Pons (tissue), 1 donor: ENCODE results near the gene BACH2.
"Not testable (repeated sequence)": the region's sequence is repeated elsewhere in the genome, so short reads cannot be mapped to it uniquely, and the experiment has no call there.

Source experiments
- DNase-seq: peaks from one replicate; pipeline ENCODE4 v3.0.0-alpha.2; 2016; ENCODE audit warnings: low spot score

Gene BACH2

DNA sequence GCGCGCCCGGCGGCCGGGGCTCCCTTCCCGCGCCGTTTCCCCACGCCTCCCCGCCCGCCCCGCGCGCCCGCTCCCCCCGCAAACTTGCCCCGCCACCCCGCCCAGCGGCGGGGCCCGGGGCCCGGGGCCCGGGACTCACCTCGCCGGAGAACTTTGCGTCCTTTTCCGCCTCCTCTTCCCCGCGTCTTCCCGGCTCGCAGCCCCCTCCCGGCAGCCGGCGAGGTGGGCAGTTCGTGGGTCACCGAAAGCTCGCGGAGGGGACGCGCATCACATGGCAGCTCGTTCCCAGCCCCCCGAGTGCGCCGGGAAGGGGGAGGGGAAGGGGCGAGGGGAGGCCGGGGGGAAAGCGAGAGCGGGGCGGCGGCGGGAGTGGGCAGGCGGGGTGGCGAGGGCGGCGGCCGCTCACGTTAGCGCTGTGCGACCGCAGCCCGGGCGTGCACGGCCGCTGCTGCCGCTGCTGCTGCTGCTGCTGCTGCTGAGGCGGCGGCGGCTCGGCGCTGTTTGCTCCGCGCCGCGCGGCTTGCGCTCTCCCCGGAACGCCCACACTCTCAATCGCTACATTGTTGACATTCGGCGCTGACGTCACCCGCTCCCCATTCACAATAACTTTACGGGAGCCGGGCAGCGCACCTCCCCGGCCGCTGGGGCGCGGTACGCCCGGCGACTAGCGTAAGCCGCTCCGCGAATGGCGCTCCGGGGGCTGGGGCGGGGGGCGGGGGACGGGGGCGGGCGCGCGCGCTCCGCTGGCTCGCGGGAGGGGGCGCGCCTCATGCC, at the start of gene BACH2:
Gene BACH2 (minus strand): TSS at position 503 of the 774 bp plus-strand sequence. CDS start 287,999 bp downstream, outside the sequence.
- DNase-seq: peak; percentile 89

DNA sequence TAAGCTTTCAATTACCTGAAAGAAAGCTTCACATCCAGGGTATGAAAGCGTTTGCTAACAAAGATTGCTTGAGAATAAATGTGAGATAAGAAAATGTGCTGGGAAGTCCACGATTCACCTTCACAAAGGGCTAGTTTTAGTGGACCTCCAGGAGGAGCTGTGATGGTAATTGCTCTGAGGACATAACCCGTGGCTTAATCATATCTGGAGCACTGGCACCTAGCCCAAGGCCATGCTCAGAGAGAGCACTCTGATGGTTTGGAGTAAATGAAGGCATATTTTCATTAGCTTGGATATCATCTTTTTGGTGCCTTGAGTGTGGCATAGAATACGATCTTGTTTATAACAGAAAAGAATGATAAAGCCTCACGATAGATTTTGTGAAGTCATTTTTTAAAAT, 46.9 kb upstream of the BACH2 start:
- DNase-seq: no peak

DNA sequence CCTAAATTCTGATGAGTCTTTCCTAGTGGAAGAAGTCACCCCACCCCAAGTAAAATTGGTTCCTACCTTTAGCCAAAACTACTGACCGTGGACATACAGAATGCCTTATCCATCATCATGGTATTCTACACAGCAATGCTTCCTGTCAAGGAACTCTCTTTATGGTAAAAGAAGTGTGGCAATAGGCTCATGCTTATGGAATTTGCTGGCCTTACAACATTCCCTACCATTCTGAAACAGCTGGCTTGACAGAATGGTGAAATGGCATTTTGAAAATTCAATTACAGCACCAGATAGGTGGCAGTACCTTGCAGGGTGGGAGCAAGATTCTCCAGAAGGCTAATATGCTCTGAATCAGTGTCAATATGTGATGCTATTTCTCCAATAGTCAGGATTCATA, 41.8 kb upstream of the BACH2 start:
- DNase-seq: no peak

DNA sequence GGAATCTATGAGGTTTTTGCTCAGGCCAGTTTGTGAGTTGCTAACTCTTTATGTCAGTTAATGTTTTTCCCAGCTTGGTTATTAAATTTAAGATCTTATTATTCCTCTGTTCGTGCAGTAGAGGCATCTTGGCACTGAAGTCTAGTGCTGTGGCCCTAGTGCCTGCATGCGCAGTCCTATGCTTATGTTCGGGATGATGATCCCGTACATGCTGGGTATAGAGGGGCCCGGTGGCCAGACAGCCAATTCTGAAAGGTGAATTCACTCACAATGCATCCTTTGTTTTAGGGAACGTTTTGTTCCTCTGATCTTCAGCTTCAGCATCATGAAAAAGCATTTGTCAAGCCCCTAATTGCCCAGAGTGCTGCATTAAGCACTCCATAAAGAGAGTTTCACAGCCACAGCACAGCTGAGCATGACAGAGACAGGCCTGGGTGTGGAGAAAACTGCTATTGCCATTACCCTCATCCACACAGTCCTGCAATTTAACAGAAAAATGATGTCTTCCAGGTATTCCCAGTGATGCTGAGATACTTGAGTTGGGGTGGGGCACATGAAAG, 39.8 kb upstream of the BACH2 start:
- DNase-seq: no peak

DNA sequence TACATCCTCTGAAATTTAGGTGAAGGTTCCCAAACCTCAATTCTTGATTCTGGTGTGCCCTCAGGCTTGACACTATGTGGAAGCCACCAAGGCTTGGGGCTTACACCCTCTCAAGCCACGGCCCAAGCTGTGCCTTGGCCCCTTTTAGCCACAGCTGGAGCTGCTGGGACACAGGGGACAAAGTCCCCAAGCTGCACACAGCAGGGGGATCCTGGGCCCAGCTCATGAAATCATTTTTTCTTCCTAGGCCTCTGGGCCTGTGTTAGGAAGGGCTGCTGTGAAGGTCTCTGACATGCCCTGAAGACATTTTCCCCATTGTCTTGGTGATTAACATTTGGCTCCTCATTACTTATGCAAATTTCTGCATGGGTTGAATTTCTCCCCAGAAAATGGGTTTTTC, 37.3 kb upstream of the BACH2 start:
- DNase-seq: no peak

DNA sequence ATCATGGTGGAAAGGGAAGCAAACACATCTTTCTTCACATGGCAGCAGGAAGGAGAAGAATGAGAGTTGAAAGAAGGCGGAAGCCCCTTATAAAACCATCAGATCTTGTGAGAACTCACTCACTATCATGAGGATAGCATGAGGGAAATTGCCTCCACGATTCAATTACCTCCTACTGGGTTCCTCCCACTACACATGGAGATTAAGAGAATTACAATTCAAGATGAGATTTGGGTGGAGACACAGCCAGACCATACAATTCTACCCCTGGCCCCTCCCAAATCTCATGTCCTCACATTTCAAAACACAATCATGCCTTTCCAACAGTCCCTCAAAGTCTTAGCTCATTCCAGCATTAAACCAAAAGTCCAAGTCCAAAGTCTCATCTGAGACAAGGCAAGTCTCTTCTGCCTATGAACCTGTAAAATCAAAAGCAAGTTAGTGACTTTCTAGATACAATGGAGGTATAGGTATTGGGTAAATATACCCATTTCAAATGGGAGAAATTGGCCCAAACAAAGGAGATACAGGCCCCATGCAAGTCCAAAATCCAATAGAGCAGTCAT, 36.4 kb upstream of the BACH2 start:
- DNase-seq: not testable (repeated sequence)

DNA sequence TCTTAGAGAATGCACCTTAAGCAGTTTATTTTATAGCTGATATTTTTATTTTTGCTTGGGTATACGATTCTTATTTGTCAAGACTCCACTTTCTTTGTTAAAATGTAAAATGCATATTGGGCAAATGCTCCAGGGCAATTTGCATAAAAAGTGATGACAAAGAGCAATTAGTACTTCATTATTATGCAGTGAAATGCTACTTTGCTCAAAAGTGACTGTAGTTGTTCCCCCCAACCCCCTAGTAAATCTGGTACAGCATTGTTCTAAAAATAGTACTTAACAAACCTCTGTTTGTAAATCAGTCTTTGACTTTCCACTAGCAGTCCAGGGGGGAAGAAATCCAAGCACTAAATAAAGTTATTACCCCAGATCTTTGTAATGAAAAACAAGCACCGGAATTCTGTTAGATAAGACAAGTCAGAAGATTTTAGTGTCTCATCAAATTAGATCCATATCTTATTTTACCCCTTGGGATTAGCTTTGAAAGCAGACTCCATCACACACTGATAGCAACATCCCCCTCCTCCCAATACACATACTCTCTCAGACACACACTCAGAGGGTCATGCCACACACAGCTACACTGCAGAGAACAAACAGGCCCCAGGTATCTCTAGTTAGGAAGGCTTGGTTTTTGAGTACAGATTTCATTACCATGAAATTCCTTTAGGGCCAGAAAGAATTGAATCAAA, 32.9 kb upstream of the BACH2 start:
- no peak for DNase-seq

DNA sequence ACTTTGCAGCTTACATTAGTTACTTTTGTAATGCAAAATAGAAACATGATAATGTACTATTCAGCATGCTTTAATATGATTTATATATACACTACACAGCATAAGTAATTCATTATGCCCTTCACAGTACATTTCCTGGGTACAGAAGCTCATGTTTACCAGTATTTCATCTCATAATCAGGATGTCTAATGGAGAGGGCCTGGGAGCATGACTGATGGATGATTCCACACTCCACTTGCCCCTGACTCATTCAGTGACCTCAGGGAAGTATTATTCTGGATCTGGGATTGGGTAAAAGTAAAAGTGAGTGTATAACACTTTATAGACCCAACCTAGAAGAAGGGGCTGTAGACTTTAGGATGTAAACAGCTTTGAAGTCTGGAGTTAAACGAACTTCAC, 31.4 kb upstream of the BACH2 start:
- DNase-seq: no peak

DNA sequence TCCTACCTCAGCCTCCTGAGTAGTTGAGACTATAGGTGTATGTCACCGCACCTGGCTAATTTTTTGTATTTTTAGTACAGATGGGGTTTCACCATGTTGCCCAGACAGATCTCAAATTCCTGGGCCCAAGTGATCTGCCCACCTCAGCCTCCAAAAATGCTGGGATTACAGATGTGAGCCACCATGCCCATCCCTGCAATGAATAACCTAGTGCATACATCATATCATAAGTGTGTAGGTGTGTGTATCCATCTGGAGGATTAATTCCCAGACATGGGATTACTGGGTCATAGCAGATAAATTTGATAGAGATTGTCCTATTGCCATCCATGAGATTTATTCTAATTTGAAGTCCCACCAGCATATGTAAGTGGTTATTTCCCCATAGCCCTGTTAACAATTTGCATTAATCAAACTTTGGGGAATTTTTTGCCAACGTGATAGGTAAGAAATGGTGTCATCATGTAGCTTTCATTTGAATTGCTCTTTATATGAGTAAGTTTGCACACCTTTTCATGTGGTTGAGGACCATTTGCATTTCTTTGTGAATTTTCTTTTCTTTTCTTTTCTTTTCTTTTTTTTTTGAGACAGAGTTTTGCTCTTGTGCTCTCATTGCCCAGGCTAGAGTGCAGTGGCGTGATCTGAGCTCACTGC, 29.9 kb upstream of the BACH2 start:
- DNase-seq: no peak

DNA sequence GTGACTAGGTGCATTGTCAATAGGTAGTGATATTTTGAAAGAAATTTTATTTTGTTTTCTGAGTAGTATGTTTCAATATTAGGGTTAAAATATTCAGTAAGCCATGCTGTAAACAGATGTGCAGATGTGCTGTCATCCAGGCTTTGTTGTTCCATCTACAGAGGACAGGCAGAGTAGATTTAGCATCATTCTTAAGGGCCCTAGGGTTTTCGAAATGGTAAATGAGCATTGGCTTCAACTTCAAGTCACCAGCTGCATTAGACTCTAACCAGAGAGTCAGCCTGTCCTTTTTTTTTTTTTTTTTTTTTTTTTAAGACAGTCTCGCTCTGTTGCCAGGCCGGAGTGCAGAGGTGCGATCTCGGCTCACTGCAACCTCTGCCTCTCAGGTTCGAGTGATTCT, 27.1 kb upstream of the BACH2 start:
- no peak for DNase-seq

DNA sequence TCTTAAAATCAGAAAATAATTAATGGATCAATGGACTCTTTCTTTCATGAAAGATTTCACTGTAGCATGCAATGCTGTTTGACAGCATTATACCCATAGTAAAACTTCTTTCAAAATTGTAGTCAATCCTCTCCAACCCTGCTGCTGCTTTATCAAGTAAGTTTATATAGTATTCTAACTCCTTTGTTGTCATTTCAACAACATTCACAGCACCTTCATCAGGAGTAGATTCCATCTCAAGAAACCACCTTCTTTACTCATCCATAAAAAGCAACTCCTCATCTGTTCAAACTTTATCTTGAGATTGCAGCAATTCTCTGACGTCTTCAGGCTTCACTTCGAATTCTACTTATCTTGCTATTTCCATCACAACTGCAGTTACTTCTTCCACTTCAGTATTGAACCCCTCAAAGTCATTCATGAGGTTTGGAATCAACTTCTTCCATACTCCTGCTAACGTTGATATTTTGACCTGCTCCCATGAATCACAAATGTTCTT, 26.4 kb upstream of the BACH2 start:
- DNase-seq: no peak

DNA sequence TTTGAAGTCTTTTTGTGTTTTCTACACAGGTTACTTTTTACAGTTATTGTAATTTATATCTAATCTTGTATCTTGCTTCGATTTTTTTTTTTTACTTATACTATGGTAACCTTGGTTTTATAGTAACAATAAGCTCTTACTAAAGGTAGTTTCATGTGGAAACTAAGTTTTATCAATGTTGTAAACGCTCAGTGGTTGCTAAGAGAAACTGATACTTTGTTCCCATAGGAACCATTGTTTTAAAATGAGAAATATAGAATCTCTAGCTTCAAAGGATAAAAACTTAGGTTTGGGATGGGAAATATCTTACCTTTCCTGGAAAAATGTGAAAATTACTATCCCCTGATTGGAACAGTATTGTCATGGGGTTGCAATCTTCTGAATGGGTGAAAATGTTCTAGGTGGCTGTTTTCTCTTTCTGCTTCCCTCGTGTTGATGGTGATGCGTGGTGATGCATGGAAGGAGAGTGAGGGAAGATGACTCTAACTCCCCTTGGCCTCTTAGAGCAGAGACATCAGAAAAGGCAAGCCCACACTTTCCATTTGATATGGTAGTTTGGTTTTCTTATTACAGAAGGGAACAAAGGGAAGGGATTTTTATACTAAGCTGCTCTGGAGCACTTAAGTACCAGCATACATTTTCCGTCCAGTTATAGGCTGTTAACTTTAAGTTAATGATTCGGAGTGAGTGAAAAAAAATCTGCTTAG, 23.5 kb upstream of the BACH2 start:
- no peak for DNase-seq

DNA sequence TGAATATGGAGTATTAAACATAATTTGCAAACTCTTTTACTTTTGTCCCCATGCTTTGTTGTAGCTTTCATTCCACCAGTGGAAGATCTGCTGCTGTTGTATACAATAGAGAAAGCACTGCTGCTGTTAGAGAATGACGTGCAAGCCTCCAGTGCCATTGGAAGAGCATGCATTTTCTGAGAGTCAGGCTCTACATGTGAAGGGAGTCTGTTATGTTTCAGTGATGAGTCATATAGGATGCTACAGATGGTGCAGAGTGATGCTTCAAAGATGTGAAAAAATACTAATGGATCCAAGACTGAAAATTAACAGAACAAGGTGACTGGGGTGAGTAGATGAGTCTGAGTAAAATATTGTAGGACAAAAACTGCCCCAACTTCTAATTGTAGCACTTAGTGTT, 22.4 kb upstream of the BACH2 start:
- DNase-seq: no peak

DNA sequence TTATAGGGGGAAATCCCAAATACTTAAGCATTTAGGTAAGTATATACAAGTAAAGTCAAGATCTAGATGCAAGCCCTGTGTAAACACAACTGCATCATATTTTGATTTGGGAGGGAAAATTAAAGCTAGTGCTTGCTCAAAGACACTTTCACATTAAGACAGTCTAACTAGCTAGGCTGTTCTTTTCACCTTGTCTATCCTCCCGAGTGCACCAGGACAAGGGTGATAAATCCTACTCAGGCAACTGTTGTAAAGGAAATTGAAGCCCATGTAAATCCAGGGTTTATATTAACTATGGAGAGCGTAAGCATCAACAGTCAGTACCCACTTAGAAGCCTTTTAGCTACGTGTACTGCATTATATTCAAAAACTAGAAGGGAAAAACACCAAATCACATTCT, 19.3 kb upstream of the BACH2 start:
- no peak for DNase-seq

DNA sequence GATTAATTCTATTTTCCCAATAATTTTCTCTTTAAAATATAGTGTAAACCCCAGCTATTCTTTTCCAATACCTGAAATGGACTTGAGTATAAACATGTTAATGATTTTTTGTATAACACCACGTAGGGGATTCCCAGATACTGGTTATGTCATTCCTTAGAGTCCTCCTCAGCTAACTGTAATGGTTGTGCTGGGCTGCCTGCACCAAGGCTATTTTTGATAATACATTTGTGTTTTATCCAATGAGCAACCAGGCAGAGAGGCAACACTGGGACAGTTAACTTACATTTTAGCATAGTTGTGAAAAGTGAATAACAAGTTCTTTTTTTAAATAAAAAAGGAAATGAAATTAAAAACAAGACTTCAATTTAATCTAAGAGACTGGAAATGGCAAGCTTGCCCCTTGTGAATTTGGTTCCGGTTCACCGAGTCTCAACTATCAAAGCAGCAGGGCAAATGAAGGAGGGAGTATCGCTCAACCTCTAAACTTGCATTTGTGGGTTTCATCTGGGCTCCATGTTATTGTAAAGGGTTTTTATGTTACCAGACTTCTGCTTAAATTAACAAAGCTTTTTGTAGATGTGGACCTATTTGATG, 18.8 kb upstream of the BACH2 start:
- no peak for DNase-seq

DNA sequence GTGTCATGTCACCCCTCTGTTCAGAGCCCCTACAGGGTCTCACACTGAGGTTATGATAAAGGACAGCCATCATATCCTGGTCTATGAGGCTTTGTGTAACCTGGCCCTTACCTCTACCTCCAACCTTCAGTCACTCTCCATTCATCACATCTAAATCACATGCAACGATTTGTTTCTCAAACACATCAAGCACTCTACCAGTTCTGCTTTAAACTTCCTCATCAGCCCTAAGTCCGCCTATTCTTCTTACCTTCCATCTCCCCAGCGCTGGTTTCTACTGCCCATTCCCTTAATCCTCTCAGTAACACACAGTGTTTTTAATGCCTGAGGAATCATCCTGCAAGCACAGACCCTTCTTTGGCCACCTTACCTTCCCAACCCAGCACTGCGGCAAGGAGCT, 17.9 kb upstream of the BACH2 start:
- DNase-seq: no peak

DNA sequence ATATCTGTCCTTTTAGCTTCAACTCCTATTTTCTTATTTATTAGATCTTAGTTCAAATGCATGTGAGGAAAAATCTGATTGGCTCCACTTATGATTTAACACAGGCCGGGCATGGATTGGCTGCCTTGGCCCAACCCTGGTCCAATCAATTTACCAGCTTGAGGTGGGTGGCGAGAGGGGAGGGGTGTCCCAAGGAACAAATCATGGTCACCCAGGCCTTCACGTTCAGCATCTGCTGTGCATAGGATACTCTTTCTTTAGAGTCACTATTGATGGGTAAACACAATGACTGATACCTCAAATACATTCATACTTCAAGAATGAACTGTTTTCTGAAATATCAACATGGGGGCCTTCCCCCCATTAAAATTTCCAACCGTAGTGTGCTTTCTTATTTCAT, 14.9 kb upstream of the BACH2 start:
- DNase-seq: no peak

DNA sequence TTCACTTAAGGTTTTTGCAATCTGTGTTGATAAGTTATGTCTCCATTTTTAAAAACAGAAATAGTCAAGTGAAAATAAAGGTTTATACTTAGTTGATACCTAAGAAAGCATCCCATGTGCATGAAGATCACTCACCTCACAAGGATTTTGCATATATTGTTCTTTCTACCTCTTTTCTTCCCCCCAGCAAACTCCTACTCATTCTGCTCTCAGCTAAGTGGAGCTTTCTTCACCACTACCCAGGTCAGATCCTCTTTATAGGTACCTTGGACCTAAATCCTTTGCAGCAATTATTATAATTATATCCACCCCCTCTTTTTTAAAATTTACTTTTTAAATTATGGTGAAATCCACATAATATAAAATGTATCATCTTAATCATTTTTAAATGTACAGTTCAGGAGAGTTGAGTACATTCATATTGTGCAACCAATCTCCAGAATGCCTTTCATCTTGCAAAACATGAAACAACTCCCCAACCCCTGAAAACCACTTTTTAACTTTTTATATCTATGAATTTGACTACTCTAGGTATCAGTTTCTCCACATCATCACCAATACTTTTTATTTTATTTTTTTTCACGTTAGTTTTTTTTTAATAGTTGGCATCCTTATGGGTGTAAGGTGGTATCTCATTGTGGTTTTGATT, 9.3 kb upstream of the BACH2 start:
- no peak for DNase-seq

DNA sequence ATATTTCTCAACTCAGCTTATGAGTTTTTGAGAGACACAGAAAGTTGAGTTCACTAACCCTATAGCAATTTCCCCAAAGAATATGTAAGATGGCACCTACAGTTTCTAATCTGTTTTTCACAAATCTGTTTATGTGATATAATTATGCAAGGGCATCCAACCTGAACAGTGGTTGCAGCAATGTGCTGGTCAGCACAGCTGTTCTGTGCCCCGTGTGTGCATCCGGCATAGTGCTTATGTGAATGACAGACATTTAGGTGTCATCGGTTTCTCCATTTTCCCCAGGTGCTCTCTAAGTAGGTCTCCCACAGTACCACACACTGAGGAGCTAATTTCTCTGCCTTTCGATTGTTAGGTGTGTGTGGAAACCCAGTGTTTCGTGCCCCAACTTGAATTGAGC, 7.7 kb upstream of the BACH2 start:
- DNase-seq: no peak

DNA sequence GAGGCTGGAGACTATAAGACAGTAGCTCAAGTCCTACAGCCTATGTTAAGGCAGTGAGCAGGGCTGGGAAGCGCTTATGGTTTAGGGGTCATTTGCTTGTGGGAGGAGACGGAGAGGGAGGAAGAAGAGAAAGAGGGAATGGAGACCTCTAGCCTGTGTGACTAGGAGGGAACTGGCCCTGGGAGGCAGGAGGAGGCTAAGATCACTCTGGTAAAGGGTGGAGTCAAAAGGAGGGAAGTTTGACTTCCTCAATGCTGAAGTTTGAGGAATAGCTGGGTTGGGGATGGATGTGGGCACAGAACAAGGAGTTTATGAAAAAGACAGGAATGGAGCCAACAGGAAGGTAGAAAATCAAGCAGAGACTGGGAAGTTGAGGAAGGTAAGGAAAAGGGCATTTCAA, 6.4 kb upstream of the BACH2 start:
- no peak for DNase-seq

DNA sequence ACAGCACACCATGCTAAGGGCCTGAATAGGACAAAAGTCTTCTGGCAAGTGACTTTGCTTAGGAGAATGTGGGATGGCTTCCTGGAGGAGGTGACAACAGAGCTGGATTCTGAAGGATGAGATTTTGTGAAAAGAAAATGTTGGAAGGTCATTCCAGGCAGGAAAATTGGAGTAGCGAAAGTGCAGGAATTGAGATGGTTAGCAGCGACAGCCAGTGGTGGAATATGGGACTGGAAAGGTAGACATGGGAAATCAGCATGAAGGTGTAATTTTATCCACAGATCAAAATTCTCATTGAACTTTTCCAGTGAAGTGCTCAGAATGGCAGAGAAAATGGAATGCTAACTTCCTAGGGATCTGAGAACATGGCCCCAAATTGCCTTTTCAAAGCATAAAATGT, 5.7 kb upstream of the BACH2 start:
- DNase-seq: no peak
